ENCODE data around the gene IL6ST.

The IL6ST gene

GRCh38 chr5:55969956-55970355 lies 24.8 kb downstream of the IL6ST start:
- in situ Hi-C loops (cut with MboI; ENCODE audit: low sequenced_read_pairs), result no loop called here

- in situ Hi-C loops (cut with MboI; ENCODE audit: low sequenced_read_pairs), result no loop called here
These were observed 28.5 kb downstream of the IL6ST start for GRCh38 chr5:55966284-55966683.

DNA sequence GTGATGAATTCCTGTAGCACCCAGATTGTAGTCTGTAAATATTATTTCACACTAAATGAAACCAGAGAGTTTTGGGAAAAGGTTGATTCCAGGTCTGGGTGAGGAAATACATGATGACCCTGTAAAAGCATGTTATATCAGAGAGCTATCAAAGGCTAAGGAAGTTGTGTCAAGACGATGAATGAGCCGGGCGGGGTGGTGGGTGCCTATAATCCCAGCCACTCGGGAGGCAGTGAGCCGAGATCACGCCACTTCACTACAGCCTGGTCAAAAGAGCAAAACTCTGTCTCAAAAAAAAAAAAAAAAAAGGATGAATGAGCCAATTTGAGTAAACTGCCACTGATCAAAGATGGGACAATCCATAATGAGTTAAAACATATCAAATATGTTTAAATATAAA lies 29.2 kb downstream of the IL6ST start:
- in situ Hi-C loops (cut with MboI; ENCODE audit: low sequenced_read_pairs), result no loop called here

DNA sequence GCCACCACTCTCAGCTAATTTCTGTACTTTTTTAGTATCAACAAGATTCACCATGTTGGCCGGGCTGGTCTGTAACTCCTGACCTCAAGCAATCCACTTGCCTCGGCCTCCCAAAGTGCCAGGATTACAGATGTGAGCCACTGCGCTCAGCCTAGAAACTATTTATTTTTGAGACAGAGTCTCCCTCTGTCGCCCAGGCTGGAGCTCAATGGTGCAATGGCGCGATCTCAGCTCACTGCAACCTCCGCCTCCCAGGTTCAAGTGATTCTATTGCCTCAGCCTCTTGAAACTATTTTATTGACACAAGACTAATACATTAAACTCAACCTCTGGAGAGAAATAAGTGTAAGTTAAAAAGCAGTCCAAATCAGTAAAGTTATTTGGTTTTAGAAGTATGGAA lies 34.0 kb downstream of the IL6ST start:
- in situ Hi-C loops (cut with MboI; ENCODE audit: low sequenced_read_pairs), result no loop called here

DNA sequence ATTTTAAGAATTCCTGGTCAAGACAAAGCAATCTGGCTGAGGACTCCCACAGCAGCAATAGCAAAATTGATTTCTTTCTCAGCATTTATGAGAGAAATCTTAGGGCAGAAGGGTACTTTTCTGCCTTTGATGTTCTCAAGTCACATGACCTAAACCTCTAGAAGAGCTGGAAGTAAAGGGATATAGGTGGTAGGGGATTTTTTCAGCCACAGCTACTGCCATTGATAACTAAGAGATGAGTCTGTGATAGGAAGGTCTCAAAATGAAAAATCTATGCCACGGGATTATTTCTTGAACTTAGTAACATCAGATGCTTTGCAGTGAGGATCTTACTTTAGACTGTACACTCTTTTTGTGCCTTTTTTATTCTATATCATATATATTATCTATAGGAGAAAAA lies 35.6 kb downstream of the IL6ST start:
- in situ Hi-C loops (cut with MboI; ENCODE audit: low sequenced_read_pairs), result no loop called here

DNA sequence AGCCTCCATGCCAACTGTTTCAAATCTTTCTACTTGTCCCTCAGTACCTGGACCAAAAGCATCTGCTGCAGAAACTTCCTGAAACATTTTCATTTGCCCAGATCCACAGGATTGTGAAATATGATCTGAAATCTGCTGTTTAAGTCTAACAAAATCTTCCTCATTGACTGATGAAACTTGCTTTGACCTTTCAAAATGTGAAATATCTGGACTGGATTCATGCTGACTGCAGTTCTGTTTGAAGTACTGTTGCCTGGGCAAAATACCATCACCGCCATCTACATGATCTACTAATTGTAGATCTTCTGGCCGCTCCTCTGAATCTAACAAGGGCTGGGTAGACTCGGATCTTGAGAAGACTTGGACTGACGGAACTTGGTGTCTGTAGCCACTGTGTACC lies 53.6 kb downstream of the IL6ST start:
- in situ Hi-C loops (cut with MboI; ENCODE audit: low sequenced_read_pairs), result loop anchor here (25.0 kb wide), 1 partner anchor 896 kb away; no protein-coding TSS in a partner anchor

- in situ Hi-C loops (cut with MboI; ENCODE audit: low sequenced_read_pairs), result loop anchor here (25.0 kb wide), 1 partner anchor 900 kb away; no protein-coding TSS in a partner anchor
These were observed 57.2 kb downstream of the IL6ST start for GRCh38 chr5:55937598-55937997.

DNA sequence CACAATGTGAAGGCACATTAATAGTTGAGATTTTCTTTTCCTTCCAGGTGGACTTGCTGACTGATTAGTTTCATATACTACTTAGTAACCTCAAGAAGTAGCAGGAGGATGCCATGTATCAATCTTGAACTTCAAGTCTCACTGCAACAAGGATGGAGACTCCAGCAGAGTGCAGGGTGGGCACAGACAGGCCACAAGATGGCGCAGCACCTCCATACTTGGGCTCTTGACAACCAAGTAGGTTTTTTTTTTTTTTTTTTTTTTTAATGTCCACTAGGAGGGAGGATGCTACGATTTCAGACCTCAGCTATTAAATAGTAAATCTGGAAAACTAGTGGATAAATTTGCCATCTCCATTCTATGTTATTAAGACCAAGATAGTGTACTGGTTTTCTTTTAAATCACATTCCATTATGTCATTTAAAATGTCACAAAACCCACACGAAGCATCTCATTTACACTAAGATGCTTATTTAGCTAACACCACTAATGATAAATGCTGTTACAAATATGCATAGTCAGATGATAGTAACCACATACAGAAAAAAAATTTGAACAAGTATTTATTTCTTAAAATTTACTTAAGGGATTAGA lies 58.6 kb downstream of the IL6ST start:
- in situ Hi-C loops (cut with MboI; ENCODE audit: low sequenced_read_pairs), result loop anchor here (25.0 kb wide), 1 partner anchor 901 kb away; no protein-coding TSS in a partner anchor

GRCh38 chr5:55935371-55935770 lies 59.4 kb downstream of the IL6ST start:
- in situ Hi-C loops (cut with MboI; ENCODE audit: low sequenced_read_pairs), result loop anchor here (25.0 kb wide), 1 partner anchor 902 kb away; no protein-coding TSS in a partner anchor

DNA sequence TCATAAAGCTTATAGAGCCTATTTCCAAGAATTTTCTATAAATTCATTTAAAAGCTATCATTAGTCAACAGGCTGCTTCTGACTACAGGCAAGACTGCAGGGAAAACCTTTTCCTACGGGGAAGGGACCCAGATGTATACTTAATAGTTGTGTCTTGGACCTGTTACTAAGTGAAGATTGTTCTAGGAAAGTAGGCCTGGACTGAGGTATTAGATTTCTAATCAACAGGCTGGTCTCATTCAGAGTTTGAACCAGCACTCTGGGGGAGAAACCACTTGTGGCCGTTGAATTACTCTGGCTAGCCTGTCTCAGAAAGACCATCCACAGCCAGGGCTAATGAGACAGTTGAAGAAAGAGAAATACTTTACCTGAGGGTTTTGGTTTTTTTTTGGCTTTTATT lies 60.0 kb downstream of the IL6ST start:
- in situ Hi-C loops (cut with MboI; ENCODE audit: low sequenced_read_pairs), result loop anchor here (25.0 kb wide), 1 partner anchor 903 kb away; no protein-coding TSS in a partner anchor

- in situ Hi-C loops (cut with MboI; ENCODE audit: low sequenced_read_pairs), result loop anchor here (25.0 kb wide), 1 partner anchor 903 kb away; no protein-coding TSS in a partner anchor
These were observed 60.6 kb downstream of the IL6ST start for GRCh38 chr5:55934115-55934613.

DNA sequence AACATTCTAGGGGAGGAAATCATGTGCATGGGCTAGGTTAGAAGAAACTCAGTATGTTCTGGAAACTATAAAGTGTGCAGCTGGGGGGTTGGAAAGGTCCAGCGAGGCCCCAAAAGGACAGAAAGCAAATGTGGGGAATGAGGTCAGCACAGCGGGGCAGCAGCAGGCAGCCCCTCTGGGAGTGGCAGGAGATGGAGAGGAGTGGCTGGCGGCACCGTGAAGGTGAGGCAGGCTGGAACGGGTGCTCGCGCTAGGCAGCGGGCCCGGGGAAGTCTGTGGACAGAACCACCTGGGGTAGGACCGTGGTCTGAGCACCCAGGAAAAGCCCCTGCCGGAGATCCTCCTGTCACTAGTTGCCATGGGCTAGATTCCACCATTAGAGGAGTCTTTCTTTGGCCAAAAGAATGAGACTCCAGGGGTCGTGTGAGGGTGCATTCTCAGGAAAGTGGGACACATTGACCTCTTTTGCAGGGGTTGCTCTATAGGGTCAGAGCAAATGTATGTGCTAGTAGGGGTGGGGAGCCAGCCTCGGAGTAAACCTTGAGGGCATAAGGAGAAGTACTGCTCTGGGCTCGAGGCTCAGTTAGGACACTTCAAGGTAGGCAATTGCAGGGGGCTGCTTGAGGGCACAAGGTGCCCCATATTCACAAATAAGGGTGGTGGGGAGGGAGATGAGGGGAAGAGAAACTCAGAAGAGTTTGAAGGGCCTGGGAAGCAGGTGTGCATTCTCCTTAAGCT lies 61.2 kb downstream of the IL6ST start:
- in situ Hi-C loops (cut with MboI; ENCODE audit: low sequenced_read_pairs), result loop anchor here (25.0 kb wide), 1 partner anchor 904 kb away; no protein-coding TSS in a partner anchor

GRCh38 chr5:55932700-55933099 lies 62.1 kb downstream of the IL6ST start:
- in situ Hi-C loops (cut with MboI; ENCODE audit: low sequenced_read_pairs), result loop anchor here (25.0 kb wide), 1 partner anchor 905 kb away; no protein-coding TSS in a partner anchor

GRCh38 chr5:55929020-55929799 lies 65.6 kb downstream of the IL6ST start:
- in situ Hi-C loops (cut with MboI; ENCODE audit: low sequenced_read_pairs), result loop anchor here (25.0 kb wide), 1 partner anchor 908 kb away; no protein-coding TSS in a partner anchor

DNA sequence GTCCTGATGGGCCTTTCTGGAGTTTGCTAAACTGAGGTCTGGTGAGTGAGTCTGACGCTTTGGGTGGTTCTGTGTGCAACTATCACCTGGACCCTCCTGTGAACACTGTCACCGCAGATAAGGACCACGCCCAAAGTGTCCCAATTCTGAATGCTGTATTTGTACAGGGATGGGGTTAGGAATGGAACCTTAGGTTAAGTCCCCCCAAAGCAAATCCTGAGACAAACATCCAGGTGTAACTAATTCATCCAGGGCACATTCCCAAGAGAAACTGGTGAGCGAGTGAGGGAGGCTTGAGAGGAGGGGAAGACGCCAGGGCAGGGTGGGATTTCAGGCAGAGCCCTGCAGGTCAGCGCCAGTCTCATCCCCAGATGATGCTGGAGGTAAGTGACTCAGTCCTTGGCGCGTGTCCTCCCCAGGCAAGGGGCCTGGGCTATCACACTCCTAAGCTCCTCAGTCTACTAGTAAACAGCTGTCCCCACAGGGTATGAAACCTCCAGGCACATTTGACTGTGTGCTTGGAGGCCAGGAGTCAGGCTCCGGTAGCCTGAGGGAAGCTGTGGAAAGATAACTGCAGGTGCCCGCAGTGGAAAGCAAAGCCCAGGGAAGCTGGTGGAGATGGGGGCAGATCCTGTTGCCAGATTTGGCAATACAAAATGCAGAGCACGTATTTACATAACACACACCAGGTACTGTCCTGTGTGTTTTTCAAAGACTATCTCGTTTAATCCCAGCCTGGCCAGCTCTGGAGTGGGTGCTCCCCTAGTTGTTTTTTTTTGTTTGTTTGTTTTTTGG lies 66.7 kb downstream of the IL6ST start:
- in situ Hi-C loops (cut with MboI; ENCODE audit: low sequenced_read_pairs), result loop anchor here (25.0 kb wide), 1 partner anchor 909 kb away; no protein-coding TSS in a partner anchor

GRCh38 chr5:55926476-55926875 lies 68.3 kb downstream of the IL6ST start:
- in situ Hi-C loops (cut with MboI; ENCODE audit: low sequenced_read_pairs), result loop anchor here (25.0 kb wide), 1 partner anchor 911 kb away; no protein-coding TSS in a partner anchor

- in situ Hi-C loops (cut with MboI; ENCODE audit: low sequenced_read_pairs), result loop anchor here (25.0 kb wide), 1 partner anchor 912 kb away; no protein-coding TSS in a partner anchor
These were observed 69.1 kb downstream of the IL6ST start for GRCh38 chr5:55925712-55926111.

DNA sequence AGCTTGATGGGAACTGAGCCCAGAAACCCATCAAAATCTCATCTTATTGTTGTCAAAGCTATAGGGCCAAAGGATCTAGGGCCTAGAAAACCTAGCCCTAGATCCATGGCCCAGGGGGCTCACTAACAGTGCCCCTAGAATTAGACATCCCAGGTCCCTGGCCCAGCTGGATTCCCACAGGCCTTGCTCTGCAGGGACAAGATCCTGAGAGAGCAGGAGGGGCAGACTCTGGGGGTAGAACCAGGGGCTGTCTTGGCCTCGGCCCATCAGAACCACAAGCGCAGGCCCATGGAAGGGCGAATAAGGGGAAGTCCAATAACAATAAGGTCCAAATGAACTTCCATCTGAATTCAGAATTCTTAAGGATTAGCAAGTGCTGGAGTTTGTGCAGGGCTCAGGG lies 69.6 kb downstream of the IL6ST start:
- in situ Hi-C loops (cut with MboI; ENCODE audit: low sequenced_read_pairs), result loop anchor here (25.0 kb wide), 1 partner anchor 912 kb away; no protein-coding TSS in a partner anchor

DNA sequence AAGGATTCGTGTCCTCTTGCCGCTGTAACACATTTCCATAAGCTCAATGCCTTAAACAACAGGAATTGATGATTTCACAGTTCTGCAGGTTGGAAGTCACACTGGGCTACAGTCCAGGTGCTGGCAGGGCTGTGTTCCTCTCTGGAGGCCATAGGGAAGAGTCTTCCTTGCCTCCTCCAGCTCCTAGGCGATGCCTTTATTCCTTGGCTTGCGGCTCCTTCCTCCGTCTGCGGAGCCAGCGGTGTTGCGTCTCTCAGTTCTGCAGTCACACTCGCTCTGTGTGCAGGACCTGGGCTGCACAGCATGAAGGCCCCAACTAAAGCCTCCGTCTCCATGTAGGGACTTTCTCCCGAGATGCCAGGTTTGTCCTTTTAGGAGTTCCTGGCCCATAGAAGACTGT lies 70.0 kb downstream of the IL6ST start:
- in situ Hi-C loops (cut with MboI; ENCODE audit: low sequenced_read_pairs), result loop anchor here (25.0 kb wide), 1 partner anchor 913 kb away; no protein-coding TSS in a partner anchor

All from HL-60/S4 treated with phorbol 12-myristate 13-acetate at 8.2 ng/mL for 4 days and 3 days (cell line).